KG1 (cell line): Measurements from ENCODE around the gene TMEM191C.
"Not testable (repeated sequence)": the region's sequence is repeated elsewhere in the genome, so short reads cannot be mapped to it uniquely, and the experiment has no call there.

Experiments
- DNase-seq: peaks from one replicate; lab custom pipeline; 2025; lab: John Stamatoyannopoulos, UW

The TMEM191C gene

DNA sequence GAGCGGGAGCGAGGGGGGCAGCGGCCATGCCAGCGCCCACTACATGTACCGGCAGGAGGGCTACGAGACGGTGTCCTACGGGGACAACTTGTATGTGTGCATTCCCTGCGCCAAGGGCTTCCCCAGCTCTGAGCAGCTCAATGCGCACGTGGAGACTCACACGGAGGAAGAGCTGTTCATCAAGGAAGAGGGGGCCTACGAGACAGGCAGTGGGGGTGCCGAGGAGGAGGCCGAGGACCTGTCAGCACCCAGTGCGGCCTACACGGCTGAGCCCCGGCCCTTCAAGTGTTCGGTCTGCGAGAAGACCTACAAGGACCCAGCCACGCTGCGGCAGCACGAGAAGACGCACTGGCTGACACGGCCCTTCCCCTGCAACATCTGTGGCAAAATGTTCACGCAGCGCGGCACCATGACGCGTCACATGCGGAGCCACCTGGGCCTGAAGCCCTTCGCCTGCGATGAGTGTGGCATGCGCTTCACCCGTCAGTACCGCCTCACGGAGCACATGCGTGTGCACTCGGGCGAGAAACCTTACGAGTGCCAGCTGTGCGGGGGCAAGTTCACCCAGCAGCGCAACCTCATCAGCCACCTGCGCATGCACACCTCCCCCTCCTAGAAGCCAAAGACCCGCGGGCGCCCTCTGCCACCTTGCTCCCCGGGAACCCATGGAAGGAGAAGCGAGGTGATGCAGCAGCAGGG, 20.9 kb upstream of the TMEM191C start:
- no peak for DNase-seq

DNA sequence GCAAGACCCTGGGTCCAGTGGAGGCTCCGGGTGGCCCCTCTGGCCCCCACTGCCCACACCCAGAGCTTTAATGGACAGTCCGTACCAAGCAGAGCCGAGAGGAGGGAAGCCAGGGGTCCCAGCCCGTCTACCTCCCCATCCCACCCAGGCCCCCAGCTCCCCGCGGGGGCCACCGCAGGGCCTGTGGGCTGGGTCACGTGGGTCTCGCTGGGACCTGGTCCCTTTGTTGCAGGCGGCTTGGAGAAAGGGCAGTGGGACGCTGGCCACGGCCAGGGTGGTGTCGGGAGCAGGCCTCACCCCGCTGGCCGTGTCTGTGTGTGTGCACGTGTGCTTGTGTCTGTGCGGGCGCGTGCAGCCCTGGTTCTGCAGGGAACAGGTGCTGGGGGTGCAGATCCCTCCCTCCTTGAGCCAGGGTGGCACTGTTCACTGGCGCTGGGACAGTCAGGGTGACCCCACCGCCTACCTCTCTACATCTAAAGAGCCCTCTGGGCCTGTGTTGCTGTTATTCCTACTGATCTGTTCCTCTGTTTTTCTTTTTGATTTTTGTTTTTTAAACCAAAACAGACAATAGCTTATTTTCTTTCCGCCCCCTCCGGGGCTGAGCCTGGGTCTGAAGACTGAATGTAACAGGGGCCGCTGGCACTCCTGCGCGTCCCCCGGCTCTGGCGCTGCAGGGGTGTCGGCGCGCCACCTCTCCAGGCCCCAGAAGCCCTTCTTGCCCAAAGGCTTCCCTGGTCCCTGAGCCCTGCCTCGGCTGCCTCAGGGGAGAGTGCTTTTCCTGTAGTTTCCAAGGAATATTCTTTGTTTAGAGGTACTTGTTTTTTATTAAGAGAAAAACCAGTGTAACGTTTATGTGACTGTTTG, 20.1 kb upstream of the TMEM191C start:
- no peak for DNase-seq

- DNase-seq: no peak
Observed at GRCh38 chr22:21447694-21448402, 19.3 kb upstream of the TMEM191C start.

DNA sequence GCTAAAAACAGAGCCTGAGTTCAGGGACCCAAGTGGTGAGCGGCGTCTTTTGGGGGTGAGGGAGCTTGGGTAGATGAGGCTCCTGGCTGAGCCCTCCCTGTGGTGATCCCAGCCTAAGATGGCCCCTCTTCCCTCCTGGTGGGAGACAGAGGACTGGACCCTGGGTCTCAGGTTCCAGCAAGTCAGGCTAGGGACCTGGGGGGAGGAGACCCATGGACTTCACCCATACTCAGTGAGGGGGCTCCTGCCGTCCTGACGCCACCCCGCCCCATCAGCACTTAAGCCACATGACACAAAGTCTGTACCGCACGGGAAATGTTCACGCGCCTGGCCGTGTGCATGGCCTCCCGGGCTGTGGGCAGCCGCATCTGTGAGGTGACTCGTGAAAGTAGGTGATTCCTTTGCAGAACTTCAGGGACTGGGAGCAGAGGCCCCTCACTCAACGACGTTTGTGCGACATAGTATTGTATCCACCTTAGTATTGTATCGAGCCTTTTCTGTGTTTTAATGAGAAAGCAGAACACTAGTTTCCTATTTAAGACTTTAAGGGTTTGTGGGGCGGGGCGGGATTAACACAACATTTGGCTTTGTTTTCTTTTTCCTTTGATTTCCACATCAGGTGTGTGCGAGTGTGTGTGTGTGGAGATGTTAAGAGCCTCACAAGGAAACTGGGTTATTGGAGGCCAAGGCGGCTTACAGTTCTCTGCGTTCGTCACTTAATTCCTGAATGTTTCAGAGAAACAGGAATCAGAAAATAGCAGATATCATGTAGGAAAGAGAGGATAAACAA, 18.4 kb upstream of the TMEM191C start:
- DNase-seq: no peak

GRCh38 chr22:21449531-21450319, 17.5 kb upstream of the TMEM191C start:
- no peak for DNase-seq

DNA sequence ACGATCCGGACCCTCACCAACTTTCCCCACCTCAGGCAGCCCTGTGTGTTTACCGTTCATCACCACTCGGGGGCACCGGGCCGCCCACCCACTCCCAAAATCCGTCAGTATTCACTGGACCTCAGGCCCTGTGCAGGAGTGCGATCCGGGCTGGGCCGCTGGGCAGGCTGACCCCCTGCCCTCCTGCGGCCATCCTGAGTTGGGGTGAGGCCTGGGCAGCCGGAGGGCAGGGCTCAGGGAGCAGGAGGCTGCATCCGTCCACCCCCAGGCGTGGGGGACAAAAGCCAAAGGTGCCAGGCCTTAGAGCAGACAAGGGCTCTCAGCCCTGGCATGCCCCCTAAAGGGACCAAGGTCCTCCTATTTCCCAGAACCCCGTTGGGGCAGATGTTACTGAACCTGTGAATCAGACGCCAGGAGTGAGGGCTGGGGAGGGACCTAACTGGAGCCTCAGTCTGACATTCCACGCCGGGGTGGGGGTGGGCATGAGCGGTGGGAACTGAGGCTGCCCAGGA, 16.8 kb upstream of the TMEM191C start:
- DNase-seq: no peak

DNA sequence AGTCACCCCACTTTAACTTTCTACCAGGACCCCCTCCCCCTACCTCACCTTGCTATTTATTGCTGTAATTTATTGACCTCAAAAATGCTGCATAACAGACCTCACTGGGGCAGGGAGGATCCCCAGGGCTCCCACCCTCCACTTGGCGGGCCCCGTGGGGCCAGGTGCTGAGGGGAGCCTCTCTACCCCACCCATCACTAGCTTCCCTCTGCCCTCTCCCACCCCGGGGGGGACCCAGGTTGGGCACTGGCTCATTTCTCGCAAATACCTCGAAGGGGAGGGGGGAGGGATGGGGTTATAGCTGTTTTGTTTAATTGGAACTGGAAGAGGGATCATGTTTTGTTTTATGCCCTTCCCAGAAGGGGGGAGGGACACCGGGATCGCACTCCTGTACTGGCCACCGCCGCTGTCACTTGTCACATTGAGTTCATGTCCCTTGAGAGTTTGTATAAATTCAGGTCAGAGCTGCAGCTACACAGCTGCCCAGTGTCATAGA, 16.3 kb upstream of the TMEM191C start:
- no peak for DNase-seq

DNA sequence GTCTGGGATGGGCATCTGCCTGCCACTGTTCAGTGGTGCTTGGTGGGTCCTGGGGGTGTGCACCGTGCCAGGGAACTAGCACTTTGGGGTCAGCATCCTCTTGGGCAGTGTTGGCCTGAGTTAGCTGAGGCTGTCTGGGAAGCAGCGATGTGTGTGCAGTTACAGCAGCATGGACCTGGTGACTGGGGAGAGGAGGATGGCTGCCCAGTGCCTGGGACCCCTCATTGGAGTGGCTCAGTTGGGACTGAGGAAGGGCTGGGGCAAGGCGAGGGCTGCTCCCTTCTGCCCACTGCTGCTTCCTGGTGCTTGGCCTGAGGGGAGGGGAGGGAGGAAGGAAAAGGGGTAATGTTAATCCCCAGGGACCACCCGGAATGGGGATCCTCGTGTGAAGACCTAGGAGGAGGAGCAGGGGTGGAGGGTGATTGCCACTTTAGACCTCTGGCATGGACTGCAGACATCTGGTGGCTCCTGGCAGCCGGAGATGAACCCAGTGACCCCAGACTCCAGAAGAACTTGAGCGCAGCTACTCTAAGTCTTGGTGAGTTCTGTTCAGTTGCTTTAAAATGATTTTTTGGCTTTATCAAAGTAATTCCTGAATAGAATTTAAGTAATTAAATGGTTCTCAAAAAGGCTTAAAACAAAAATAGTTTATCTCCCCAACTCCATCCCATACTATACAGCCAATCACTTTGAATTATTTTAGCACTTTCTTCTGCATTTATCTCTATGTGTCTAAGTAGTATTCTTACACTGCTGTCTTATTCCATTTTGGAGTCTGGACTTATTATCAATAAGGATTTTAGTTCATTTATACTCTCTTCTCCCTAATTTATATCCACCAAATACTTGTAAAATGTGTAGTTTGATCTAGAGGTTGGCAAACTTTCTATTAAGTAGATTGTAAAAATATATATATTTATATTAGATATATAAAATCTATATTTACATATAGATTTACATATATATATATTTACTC, 15.4 kb upstream of the TMEM191C start:
- no peak for DNase-seq

DNA sequence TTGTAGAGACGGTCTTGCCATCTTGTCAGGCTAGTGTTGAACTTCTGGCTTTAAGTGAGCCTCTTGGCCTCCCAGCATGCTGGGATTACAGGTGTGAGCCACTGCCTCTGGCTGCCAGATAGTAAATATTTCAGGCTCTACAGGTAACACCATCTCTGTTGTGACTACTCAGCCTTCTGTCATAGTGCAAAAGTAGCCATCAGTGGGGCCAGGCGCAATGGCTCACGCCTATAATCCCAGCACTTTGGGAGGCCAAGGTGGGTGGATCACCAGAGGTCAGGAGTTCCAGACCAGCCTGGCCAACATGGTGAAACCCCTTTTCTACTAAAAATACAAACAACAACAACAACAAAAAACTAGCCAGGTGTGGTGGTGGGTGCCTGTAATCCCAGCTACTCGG, 14.5 kb upstream of the TMEM191C start:
- not testable (repeated sequence) for DNase-seq

DNA sequence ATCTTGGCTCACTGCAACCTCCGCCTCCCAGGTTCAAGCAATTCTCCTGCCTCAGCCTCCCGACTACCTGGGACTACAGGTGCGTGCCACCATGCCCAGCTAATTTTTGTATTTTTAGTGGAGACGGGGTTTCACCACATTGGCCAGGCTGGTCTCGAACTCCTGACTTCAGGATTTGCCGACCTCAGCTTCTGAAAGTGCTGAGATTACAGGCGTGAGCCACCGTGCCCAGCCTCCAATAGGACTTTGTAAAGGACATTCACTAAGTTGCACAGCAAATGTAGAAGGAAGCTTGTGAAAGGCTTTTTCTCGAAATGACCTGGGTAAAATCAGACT, 12.2 kb upstream of the TMEM191C start:
- DNase-seq: not testable (repeated sequence)

DNA sequence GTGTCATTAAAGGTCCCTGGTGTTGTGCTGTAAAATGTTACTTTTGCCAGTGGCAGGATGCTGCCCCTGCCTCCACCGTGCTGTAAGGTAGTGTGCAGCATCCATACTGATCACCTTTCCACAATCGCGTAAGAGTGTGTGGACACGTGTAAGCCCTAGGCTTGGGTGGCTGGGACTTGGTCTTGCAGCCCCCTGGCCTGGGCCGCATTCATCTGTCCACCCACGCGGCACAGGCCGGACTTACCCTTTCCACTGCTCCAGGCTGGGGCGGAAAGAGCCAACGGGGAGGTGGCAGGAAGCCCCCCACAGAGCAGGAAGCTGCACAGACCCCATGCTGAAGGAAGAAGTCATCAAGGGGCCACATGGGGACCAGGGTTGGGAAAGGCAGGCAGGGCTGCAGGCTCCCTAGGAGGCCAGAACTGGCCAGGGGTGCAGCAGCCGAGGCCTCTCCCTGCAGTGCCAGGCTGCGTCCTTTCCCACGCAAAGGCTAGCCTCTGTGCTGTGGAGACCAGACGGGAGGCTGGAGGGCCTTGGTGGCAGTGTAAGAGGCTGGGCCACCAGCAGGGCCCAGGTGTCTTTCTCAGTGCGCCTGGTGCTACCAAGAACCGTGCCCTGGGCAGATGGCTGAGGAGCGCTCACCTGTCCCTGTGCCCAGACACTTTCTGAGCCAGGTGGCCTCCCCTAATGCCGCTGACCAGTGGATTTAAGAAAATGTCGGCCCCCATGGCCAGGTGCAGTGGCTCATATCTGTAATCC, 11.7 kb upstream of the TMEM191C start:
- DNase-seq: no peak

GRCh38 chr22:21457023-21457787, 10.0 kb upstream of the TMEM191C start:
- DNase-seq: no peak

DNA sequence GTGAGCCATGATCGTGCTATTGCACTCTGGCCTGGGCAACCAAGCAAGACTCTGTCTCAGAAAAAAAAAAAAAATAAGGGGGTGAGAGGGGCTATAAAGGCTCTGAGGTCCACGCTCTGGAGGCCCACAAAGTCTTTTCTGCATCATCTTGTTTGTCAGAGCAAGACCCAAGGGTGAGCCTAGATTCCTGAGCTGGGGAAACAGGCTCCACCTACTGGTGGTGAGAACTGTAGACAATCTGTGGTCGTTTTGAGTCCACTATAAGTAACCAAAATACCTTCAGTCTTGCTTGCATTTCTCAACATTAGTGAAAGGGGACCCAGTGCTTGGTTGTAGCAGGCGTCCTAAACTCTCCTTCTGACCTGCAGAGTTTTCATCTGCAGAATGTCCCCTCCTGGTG, 4.5 kb upstream of the TMEM191C start:
- not testable (repeated sequence) for DNase-seq

GRCh38 chr22:21468194-21469096, 1.3 kb downstream of the TMEM191C start:
- DNase-seq: not testable (repeated sequence)

- DNase-seq: not testable (repeated sequence)
Observed at GRCh38 chr22:21469097-21469994, 2.2 kb downstream of the TMEM191C start.

DNA sequence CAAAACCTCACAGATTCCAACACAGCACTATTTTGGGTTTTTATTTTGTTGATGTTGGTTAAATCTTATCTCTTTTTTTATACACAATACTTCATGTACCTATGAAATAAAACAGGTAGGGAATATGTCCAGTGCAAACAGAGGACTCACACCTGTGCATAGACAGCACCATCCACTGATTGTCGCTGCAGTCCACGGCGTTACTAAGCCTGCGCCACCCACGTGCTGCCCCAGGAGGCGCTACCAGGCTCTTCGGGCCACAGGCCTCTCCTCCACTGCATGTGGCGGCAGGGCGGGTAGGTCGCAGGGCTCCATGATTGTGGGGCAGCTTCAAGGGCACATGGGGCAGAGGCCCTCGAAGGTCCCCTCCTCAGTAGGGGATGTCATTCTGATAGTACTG, 5.8 kb downstream of the TMEM191C start:
- DNase-seq: not testable (repeated sequence)
